ENCODE data around the gene MRPL20.
"Not testable (repeated sequence)": the region's sequence is repeated elsewhere in the genome, so short reads cannot be mapped to it uniquely, and the experiment has no call there.

MRPL20 gene

GRCh38 chr1:1385931-1386330 is 21.2 kb downstream of the MRPL20 start:
- no peak overlapping the region for H3K4me3 ChIP-seq (ENCODE audit: control insufficient read depth, low read depth, low read length)
- DNase-seq (ENCODE audit: low read depth): no peak
- no peak for TF ChIP-seq CTCF (conservative IDR thresholded peaks at IDR 0.05; ENCODE audit: control insufficient read depth, insufficient read depth, low read depth, low read length)

GRCh38 chr1:1385339-1385738 is 21.8 kb downstream of the MRPL20 start:
- not testable (repeated sequence) for DNase-seq (ENCODE audit: low read depth); H3K4me3 ChIP-seq (ENCODE audit: control insufficient read depth, low read depth, low read length)

- DNase-seq (ENCODE audit: low read depth): no peak
- TF ChIP-seq CTCF (conservative IDR thresholded peaks at IDR 0.05; ENCODE audit: control insufficient read depth, insufficient read depth, low read depth, low read length): no peak
- H3K4me3 ChIP-seq (ENCODE audit: control insufficient read depth, low read depth, low read length): no peak overlapping the region
Measured at GRCh38 chr1:1381294-1381693, 25.8 kb downstream of the MRPL20 start.

- no peak for TF ChIP-seq CTCF (conservative IDR thresholded peaks at IDR 0.05; ENCODE audit: control insufficient read depth, insufficient read depth, low read depth, low read length)
- no peak overlapping the region for H3K4me3 ChIP-seq (ENCODE audit: control insufficient read depth, low read depth, low read length)
- DNase-seq (ENCODE audit: low read depth): no peak
Measured at GRCh38 chr1:1380860-1381259, 26.2 kb downstream of the MRPL20 start.

GRCh38 chr1:1377540-1378205 is 29.4 kb downstream of the MRPL20 start:
- no peak for TF ChIP-seq CTCF (conservative IDR thresholded peaks at IDR 0.05; ENCODE audit: control insufficient read depth, insufficient read depth, low read depth, low read length)

GRCh38 chr1:1376551-1377226 is 30.4 kb downstream of the MRPL20 start:
- H3K4me3 ChIP-seq (ENCODE audit: control insufficient read depth, low read depth, low read length): no peak overlapping the region
- DNase-seq (ENCODE audit: low read depth): no peak
- no peak for TF ChIP-seq CTCF (conservative IDR thresholded peaks at IDR 0.05; ENCODE audit: control insufficient read depth, insufficient read depth, low read depth, low read length)

More at GRCh38 chr1:1377540-1378205, 29.4 kb downstream of the MRPL20 start:
- no peak for DNase-seq (ENCODE audit: low read depth)
- H3K4me3 ChIP-seq (ENCODE audit: control insufficient read depth, low read depth, low read length): no peak overlapping the region

GRCh38 chr1:1374929-1375662 is 32.0 kb downstream of the MRPL20 start, which contains the start of gene AURKAIP1:
Gene AURKAIP1 (minus strand): TSS chr1:1375207. CDS start chr1:1374756, 451 bp downstream.
- TF ChIP-seq CTCF (conservative IDR thresholded peaks at IDR 0.05; ENCODE audit: control insufficient read depth, insufficient read depth, low read depth, low read length): no peak
- DNase-seq (ENCODE audit: low read depth): peak; percentile 100
- peak within 1 kb of the TSS; percentile 79 for H3K4me3 ChIP-seq (ENCODE audit: control insufficient read depth, low read depth, low read length)
